Measurements from ENCODE around the gene P2RY8. TPM values are rescaled to one million over a fixed set of nuclear protein-coding genes. Genes with fewer than 3 reads are reported as not detected.

P2RY8 gene
- total and polyA plus RNA-seq, 10 donors, result 8.1 to 32.2 (median 26.5) TPM

DNA sequence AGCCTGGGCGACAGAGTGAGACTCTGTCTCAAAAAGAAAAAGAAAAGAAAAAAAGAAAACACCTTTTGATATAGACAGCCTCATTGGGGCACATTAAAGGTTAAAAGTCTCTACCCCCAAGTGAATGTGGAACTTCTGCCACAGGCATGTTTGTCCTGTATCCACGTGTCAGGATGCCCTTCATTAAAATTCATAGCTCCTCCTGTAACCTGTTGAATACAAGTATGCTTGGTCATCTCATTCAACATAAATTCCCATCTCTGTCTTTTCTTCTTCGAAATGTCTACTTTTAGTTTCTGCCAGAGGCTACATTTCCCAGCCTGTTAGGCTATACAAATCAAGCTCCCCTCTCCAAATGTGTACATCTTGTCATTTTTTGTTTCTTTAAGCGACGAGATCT is 25.8 kb downstream of the P2RY8 start:
- no peak for DNase-seq
- Histone ChIP-seq H3K27me3 (replicated peaks in 1 of 7) (no peaks in the 10 kb centered on the region), H3K4me3 (no peak overlapping the region), H3K36me3 (peaks cover 0 to 34% (median 5%) of the 10 kb centered on the region in 6 donors), H3K4me1 (peaks cover 16 to 27% (median 19%) of the 10 kb centered on the region in 6 donors), H3K9me3 (peaks cover 0 to 25% (median 14%) of the 10 kb centered on the region in 8 donors), H3K27ac (no peak overlapping the region)
- 72 to 95% (median 86%) methylated on average over 5 of the region's 5 CpGs for WGBS, 5 donors
- no peak for TF ChIP-seq POLR2A (IDR thresholded peaks at IDR 0.05)
- TF ChIP-seq, protein P1, sequence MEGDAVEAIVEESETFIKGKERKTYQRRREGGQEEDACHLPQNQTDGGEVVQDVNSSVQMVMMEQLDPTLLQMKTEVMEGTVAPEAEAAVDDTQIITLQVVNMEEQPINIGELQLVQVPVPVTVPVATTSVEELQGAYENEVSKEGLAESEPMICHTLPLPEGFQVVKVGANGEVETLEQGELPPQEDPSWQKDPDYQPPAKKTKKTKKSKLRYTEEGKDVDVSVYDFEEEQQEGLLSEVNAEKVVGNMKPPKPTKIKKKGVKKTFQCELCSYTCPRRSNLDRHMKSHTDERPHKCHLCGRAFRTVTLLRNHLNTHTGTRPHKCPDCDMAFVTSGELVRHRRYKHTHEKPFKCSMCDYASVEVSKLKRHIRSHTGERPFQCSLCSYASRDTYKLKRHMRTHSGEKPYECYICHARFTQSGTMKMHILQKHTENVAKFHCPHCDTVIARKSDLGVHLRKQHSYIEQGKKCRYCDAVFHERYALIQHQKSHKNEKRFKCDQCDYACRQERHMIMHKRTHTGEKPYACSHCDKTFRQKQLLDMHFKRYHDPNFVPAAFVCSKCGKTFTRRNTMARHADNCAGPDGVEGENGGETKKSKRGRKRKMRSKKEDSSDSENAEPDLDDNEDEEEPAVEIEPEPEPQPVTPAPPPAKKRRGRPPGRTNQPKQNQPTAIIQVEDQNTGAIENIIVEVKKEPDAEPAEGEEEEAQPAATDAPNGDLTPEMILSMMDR (IDR thresholded peaks at IDR 0.05 in 8 of 11, conservative IDR thresholded peaks at IDR 0.05 in 3 of 11), result no peak
- no peak for TF ChIP-seq POLR2AphosphoS5 (IDR thresholded peaks at IDR 0.05)
- intact Hi-C loops (cut with DNase I; ENCODE audit: low total_unique reads), result no loop called here

DNA sequence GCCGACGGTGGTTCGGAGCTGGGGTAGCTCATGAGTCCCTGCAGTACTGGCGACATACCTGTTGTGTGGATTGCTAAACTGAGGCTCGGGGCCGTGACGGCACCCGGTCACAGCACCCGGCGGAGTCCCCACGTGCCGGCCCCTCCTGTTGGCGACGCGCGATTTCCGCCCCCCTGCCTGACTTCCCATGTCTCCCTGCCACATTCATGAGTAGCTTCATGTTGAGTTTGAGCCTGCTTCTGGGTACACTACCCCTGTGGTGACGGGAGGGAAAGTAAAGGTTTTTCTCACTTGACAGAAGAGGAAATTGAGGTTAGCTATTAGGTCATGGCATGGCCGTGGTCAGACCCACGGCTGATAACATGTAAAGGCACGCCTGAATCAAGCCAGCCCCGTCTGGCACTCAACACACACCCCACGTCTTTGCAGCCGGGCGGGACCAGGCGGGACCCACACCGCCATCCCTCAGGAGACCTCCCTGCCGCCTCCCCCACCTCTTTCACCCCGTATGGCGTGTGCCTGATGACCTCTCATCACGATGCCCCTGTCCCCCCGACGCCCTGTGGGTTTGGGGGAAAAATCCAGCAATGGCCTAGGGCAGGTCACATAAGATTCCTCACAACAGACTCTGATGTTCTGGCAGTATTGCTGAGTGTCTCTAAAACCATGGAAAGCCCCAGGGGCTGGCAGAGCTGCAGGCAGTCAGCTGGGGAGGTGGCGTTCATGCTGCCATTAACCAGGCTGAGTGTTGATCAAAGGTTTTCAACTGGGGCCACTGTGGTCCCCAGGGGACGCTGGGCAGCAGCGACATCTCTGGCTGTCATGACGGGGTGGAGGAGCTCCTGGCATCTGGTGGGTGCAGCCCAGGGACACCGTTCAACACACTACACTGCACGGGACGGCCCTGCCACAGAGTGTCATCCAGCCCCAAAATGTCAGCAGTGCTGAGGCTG is 29.2 kb downstream of the P2RY8 start:
- H3K27ac ChIP-seq, result peak overlapping the region in 6 of 8 donors; percentile 6 to 76 (median 51)
- H3K9me3 ChIP-seq, result peaks cover 0 to 17% (median 4%) of the 10 kb centered on the region in 8 donors
- H3K27me3 ChIP-seq (replicated peaks in 1 of 7), result no peaks in the 10 kb centered on the region
- H3K4me3 ChIP-seq, result peak overlapping the region in 1 of 8 donors; percentile 37
- TF ChIP-seq POLR2AphosphoS5 (IDR thresholded peaks at IDR 0.05), result peak; percentile 49 to 75 (median 69)
- no peak for TF ChIP-seq POLR2A (IDR thresholded peaks at IDR 0.05)
- peak; percentile 87 for DNase-seq
- intact Hi-C loops (cut with DNase I; ENCODE audit: low total_unique reads), result no loop called here
- H3K36me3 ChIP-seq, result peaks cover 0 to 20% (median 0%) of the 10 kb centered on the region in 6 donors
- 55 to 71% (median 58%) methylated on average over 32 to 40 of the region's 40 CpGs for WGBS, 5 donors
- peaks cover 30 to 56% (median 52%) of the 10 kb centered on the region in 6 donors for H3K4me1 ChIP-seq

DNA sequence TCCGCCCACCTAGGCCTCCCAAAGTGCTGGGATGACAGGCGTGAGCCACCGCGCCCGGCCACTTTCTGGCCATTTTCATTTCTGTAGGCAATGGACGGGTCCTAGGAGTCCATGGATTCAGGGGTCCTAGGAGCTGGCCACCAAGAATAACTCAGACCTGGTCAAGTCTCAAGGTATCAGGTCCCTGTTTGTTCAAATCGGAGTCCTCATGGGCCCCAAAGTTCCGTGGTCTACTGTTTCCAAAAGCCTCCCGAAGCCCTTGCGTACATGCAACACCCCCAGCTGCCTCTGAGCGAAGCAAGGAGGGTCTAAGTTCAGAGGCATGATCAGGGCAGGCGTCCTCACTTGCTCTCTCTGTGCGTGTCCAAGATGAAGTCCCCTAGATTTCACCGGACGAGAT is 30.1 kb downstream of the P2RY8 start:
- no peak for TF ChIP-seq POLR2AphosphoS5 (IDR thresholded peaks at IDR 0.05)
- no peak for TF ChIP-seq POLR2A (IDR thresholded peaks at IDR 0.05)
- TF ChIP-seq, protein P1 (IDR thresholded peaks at IDR 0.05 in 8 of 11, conservative IDR thresholded peaks at IDR 0.05 in 3 of 11), result no peak
- 68 to 87% (median 83%) methylated on average over 13 to 15 of the region's 15 CpGs for WGBS, 5 donors
- H3K27ac ChIP-seq, result peak overlapping the region in 3 of 8 donors; percentile 59 to 76 (median 71)
- peaks cover 0 to 11% (median 0%) of the 10 kb centered on the region in 8 donors for H3K9me3 ChIP-seq
- intact Hi-C loops (cut with DNase I; ENCODE audit: low total_unique reads), result no loop called here
- no peaks in the 10 kb centered on the region for H3K27me3 ChIP-seq (replicated peaks in 1 of 7)
- DNase-seq, result peak; percentile 55
- H3K4me1 ChIP-seq, result peaks cover 32 to 65% (median 60%) of the 10 kb centered on the region in 6 donors
- no peak overlapping the region for H3K4me3 ChIP-seq
- H3K36me3 ChIP-seq, result peaks cover 0 to 15% (median 0%) of the 10 kb centered on the region in 6 donors

DNA sequence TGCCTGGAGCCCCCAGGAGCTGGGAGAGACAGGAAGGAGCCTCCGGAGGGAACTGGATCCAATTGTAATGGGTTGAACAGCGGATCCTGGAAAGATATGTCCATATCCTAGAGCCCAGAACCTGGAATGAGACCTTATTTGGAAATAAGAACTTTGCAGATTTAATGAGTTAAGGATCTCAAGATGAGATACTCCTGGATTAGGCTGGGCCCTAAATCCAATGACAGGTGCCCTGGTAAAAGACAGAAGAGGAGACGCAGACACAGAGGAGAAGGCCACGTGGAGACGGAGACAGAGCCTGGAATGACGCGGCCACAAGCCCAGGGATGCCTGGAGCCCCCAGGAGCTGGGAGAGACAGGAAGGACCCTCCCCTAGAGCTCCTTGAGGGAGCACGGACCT is 34.1 kb downstream of the P2RY8 start:
- WGBS, 5 donors, result 82 to 86% (median 83%) methylated on average over 8 of the region's 8 CpGs
- peak; percentile 29 for DNase-seq
- Histone ChIP-seq H3K36me3 (no peaks in the 10 kb centered on the region), H3K9me3 (no peaks in the 10 kb centered on the region), H3K27ac (peak overlapping the region; percentile 19 to 86 (median 84)), H3K27me3 (replicated peaks in 1 of 7) (no peaks in the 10 kb centered on the region), H3K4me1 (peaks cover 38 to 88% (median 70%) of the 10 kb centered on the region in 6 donors), H3K4me3 (no peak overlapping the region)
- TF ChIP-seq, protein P1 (IDR thresholded peaks at IDR 0.05 in 8 of 11, conservative IDR thresholded peaks at IDR 0.05 in 3 of 11), result no peak
- no peak for TF ChIP-seq POLR2A (IDR thresholded peaks at IDR 0.05)
- TF ChIP-seq POLR2AphosphoS5 (IDR thresholded peaks at IDR 0.05), result no peak
- intact Hi-C loops (cut with DNase I; ENCODE audit: low total_unique reads), result no loop called here

Data from spleen (tissue), 11 donors.